Stimulated activated naive CD8-positive, alpha-beta T cell treated with anti-CD3 and anti-CD28 coated beads, Interleukin-15, amount 100 ng/mL, for 72 hours (primary cell): ENCODE data around the gene UBE3A.
A peak's percentile ranks its signal among the peaks of the same experiment; 100 is the strongest.

Source experiments
- ATAC-seq: fragments of 150-1000 bp; cut with Tn5 transposase; 2 replicates; pipeline ENCODE4 v1.10.0; 2021; ENCODE audit warnings: mild to moderate bottlenecking, moderate library complexity
- DNase-seq, 2 donors: peaks; one replicate each; pipeline ENCODE4 v3.0.0; 2021 to 2022
- H3K27ac Mint-ChIP-seq, 2 donors: one replicate each; pipeline ENCODE4 v1.8.0; 2022; ENCODE audit warnings: mild to moderate bottlenecking in 2 of 2, mixed read lengths in 2 of 2, moderate library complexity in 2 of 2
- H3K27me3 Mint-ChIP-seq: one replicate; pipeline ENCODE4 v1.8.0; 2022; ENCODE audit warnings: mixed read lengths
- H3K4me1 Mint-ChIP-seq: one replicate; pipeline ENCODE4 v1.8.0; 2022; ENCODE audit warnings: mild to moderate bottlenecking, mixed read lengths
- H3K4me3 Mint-ChIP-seq, 2 donors: one replicate each; pipeline ENCODE4 v1.8.0; 2022; ENCODE audit warnings: mild to moderate bottlenecking in 2 of 2, mixed read lengths in 2 of 2, moderate library complexity in 1 of 2
- H3K9me3 Mint-ChIP-seq, 2 donors: one replicate each; pipeline ENCODE4 v1.8.0; 2022; ENCODE audit warnings: mixed read lengths in 2 of 2

Gene UBE3A

DNA sequence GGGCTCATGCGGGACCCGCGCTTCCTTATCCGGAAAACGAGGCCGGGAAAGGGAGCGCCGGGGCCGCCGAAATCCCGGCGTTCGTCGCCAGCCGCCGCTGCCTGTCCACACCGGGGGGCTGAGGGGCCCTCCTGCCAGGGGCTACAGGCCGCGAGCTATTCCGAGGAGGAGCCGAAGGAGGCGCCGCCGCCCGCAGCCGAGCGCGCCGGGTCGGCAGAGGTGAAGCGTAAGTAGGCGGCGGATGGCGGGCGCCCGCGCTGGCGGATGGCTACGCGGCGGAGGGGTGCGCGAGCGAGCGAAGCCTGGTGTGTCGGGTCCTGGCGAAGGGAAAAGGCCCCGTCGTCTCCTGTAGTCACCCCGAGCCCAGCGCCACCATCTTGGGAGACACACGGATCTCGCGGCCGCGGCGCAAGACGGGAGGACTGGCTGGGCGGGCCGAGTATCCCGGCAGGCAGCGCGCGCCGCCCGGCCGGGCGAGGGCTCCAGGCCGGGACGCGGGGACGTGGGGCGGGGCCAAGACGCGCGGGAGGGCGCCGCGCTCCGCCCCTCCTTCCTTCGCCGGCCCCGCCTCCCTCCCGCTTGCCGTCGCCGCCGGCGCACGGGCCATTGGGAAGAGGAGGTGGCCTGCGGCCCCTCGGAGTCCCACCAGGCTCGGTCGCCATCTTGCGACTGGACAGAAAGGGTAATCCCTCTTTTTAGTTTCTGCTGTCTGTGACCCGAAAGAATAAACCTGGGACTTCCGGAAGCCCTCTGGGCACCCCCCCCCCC is at the start of gene UBE3A:
UBE3A (minus strand) TSS at position 424 of the 768 bp plus-strand sequence. CDS start 29,917 bp downstream, outside the sequence.
- Mint-ChIP-seq H3K27ac (peak within 1 kb of the TSS; percentile 98), H3K4me3 (peak within 1 kb of the TSS; percentile 89 to 90), H3K27me3 (no peaks in the 10 kb centered on the region), H3K9me3 (no peaks in the 10 kb centered on the region), H3K4me1 (peaks cover 27% of the 10 kb centered on the region)
- peak; percentile 93 for DNase-seq
- ATAC-seq: peak; percentile 92

DNA sequence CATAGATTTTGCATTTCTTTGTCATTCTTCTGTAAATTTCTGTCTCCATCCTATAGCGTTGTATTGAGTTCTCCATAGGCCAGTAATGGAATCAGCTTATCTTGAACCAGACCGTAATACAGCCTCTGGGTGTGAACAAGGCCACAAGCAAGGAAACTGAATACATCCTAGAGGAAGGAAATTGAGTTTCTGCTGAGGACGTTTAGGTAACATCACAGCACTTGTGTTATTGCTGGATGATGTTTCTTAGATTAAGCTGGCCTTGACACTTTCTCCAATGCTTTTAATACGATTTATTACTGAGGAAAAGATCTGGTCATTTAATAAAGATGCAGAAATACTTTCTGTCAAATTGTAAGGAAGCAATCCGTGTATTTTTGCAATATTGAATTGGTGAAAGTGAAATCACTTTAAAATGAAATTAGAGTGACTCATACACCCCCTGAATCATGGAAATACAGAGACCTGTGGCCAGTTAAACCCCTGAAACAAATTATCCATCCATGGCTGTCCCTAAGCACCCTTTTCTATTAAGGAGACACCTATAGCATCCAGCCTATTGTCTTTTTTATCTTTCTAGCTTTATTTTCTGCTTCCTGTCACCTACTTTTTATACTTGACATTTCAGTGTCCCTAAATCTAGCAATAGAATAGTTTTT is 48.5 kb upstream of the UBE3A start:
- peaks cover 0 to 4% of the 10 kb centered on the region in 2 donors for H3K9me3 Mint-ChIP-seq
- DNase-seq: no peak
- no peak overlapping the region for H3K27ac Mint-ChIP-seq
- H3K4me1 Mint-ChIP-seq: no peaks in the 10 kb centered on the region
- no peak overlapping the region for H3K4me3 Mint-ChIP-seq
- ATAC-seq: no peak
- H3K27me3 Mint-ChIP-seq: peaks cover 9% of the 10 kb centered on the region

- H3K4me1 Mint-ChIP-seq: no peaks in the 10 kb centered on the region
- peaks cover 9% of the 10 kb centered on the region for H3K27me3 Mint-ChIP-seq
- no peak overlapping the region for H3K27ac Mint-ChIP-seq
- no peak for ATAC-seq
- H3K9me3 Mint-ChIP-seq: peaks cover 0 to 4% of the 10 kb centered on the region in 2 donors
- H3K4me3 Mint-ChIP-seq: no peak overlapping the region
- no peak for DNase-seq
Measured at GRCh38 chr15:25486051-25486450, 47.2 kb upstream of the UBE3A start.

GRCh38 chr15:25481208-25481859 is 42.5 kb upstream of the UBE3A start:
- no peak for ATAC-seq
- peak overlapping the region in 1 of 2 donors; percentile 20 for H3K27ac Mint-ChIP-seq
- no peak overlapping the region for H3K4me3 Mint-ChIP-seq
- peaks cover 22% of the 10 kb centered on the region for H3K27me3 Mint-ChIP-seq
- no peak for DNase-seq
- H3K4me1 Mint-ChIP-seq: no peaks in the 10 kb centered on the region
- H3K9me3 Mint-ChIP-seq: no peaks in the 10 kb centered on the region

DNA sequence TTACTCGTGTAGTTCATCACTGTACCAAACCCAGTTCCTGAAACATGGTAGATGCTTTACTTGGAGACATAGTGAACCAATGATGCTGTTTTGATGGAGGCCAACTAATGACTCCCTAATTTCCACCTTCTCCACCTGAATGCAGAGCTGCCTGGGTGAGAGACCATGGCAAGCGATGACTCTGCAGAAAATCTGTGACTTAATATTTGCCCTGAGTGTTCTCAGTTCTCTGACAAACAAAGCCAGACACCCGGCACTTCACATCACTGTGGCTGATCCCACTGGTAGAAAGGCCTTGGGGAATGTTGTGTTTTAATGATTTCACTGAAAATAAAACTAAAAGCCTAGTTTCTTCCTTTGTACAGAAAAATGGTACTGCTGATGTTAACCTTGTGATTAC is 39.5 kb upstream of the UBE3A start:
- Mint-ChIP-seq H3K27ac (no peak overlapping the region), H3K4me1 (no peaks in the 10 kb centered on the region), H3K27me3 (peaks cover 15% of the 10 kb centered on the region), H3K9me3 (peaks cover 0 to 3% of the 10 kb centered on the region in 2 donors), H3K4me3 (no peak overlapping the region)
- ATAC-seq (no peak), DNase-seq (no peak)

GRCh38 chr15:25477816-25478215 is 39.0 kb upstream of the UBE3A start:
- Mint-ChIP-seq H3K4me1 (no peaks in the 10 kb centered on the region), H3K27me3 (peaks cover 15% of the 10 kb centered on the region), H3K4me3 (no peak overlapping the region), H3K27ac (no peak overlapping the region), H3K9me3 (peaks cover 5 to 8% of the 10 kb centered on the region in 2 donors)
- ATAC-seq (no peak), DNase-seq (no peak)

DNA sequence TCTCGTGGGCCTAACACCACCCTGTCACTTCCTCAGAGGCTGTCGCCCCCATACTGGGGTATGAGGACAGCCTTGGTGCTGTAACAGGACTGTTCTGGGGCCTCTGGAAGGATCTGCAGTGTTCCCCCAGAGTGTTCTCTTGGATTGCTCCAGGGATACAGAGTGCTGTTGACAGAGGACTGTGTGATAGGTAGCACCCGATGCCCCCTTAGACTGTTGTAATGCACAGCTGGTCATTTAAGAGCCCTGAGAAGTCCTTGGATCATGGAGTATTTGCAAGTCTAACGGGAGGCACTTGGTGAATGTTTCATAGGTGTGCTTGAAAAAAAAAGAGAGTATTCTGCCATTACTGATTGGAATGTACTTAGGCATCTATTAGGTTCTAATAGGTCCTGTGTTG is 35.4 kb upstream of the UBE3A start:
- no peak for ATAC-seq
- Mint-ChIP-seq H3K4me1 (no peaks in the 10 kb centered on the region), H3K9me3 (peaks cover 19 to 28% of the 10 kb centered on the region in 2 donors), H3K27ac (no peak overlapping the region), H3K27me3 (peaks cover under 1% of the 10 kb centered on the region), H3K4me3 (no peak overlapping the region)
- no peak for DNase-seq

GRCh38 chr15:25470230-25470629 is 31.4 kb upstream of the UBE3A start:
- Mint-ChIP-seq H3K4me1 (no peaks in the 10 kb centered on the region), H3K9me3 (peaks cover 27 to 47% of the 10 kb centered on the region in 2 donors), H3K4me3 (no peak overlapping the region), H3K27ac (no peak overlapping the region), H3K27me3 (peaks cover 11% of the 10 kb centered on the region)
- no peak for ATAC-seq
- DNase-seq: no peak

DNA sequence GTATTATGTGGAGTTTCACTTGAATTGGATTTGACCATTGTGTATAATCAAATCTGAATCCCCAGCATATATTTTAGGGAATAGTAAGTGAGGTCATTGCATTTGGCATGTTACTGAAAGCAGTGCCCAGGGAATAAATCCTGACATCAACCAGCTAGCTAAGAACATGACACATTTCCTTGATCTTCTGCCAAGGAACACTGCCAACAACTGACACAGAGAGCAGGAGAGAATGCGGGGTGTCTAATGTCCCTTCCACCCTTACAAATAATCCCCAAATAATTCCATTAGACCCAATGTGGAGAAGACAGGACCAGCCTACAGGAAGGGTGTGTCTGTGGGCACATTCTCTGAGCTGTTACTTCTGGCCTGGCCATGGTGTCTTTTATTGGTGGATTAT is 30.6 kb upstream of the UBE3A start:
- no peak overlapping the region for H3K27ac Mint-ChIP-seq
- DNase-seq (no peak), ATAC-seq (no peak)
- H3K4me3 Mint-ChIP-seq: no peak overlapping the region
- H3K9me3 Mint-ChIP-seq: peaks cover 27 to 47% of the 10 kb centered on the region in 2 donors
- peaks cover 11% of the 10 kb centered on the region for H3K27me3 Mint-ChIP-seq
- no peaks in the 10 kb centered on the region for H3K4me1 Mint-ChIP-seq

DNA sequence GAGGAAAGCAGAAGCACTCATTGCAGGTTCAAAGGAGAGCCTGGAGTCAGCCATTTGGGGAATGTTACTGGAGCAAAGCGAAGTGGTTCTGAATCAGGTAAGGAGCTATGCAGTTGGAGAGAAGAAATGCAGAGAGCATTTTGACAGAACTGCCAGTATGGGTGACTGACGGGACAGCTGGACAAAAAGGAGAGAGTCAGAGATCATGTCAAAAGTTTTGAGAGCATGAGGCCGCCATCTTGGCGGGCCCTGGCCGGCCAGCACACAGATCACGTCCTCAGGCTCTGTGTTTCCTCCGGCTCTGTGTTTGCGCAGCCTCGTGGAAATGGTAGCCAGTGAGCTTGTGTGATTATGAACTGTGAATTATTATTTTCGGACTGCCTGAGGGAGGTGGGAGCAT is 29.8 kb upstream of the UBE3A start:
- no peak for ATAC-seq

GRCh38 chr15:25465835-25466234 is 27.0 kb upstream of the UBE3A start:
- H3K9me3 Mint-ChIP-seq: peaks cover 8 to 19% of the 10 kb centered on the region in 2 donors
- no peaks in the 10 kb centered on the region for H3K4me1 Mint-ChIP-seq
- no peak for DNase-seq
- peaks cover 11% of the 10 kb centered on the region for H3K27me3 Mint-ChIP-seq
- H3K27ac Mint-ChIP-seq: no peak overlapping the region
- ATAC-seq: no peak
- H3K4me3 Mint-ChIP-seq: no peak overlapping the region

More for the DNA sequence above, 29.8 kb upstream of the UBE3A start:
- Mint-ChIP-seq H3K4me1 (no peaks in the 10 kb centered on the region), H3K9me3 (peaks cover 27 to 47% of the 10 kb centered on the region in 2 donors), H3K4me3 (no peak overlapping the region), H3K27me3 (peaks cover 11% of the 10 kb centered on the region), H3K27ac (peak overlapping the region in 1 of 2 donors; percentile 56)
- DNase-seq: no peak

- Mint-ChIP-seq H3K9me3 (peaks cover 8 to 19% of the 10 kb centered on the region in 2 donors), H3K27ac (no peak overlapping the region), H3K4me1 (no peaks in the 10 kb centered on the region), H3K27me3 (peaks cover 11% of the 10 kb centered on the region), H3K4me3 (no peak overlapping the region)
- ATAC-seq (no peak), DNase-seq (no peak)
Measured at GRCh38 chr15:25464784-25465183, 26.0 kb upstream of the UBE3A start.

DNA sequence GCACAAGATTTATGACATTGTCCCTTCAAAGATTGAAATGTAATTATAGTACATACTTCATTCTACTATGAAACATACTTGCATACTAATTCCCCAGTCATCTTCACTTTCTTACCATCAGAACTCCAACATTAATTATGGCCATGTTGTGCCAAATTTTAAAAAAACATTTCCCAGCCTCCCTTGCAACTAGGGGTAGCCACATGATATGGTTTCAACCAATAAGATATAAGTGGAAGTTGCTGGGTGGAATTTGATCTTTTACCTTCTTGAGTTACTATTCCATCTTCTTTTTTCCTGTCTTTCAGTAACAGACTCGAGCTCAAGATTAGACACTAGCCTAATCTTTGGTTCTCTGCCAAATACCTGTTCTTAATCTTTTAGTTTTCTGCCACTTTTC is 25.6 kb upstream of the UBE3A start:
- DNase-seq: no peak
- H3K4me3 Mint-ChIP-seq: no peak overlapping the region
- H3K4me1 Mint-ChIP-seq: no peaks in the 10 kb centered on the region

GRCh38 chr15:25456196-25456595 is 17.4 kb upstream of the UBE3A start:
- no peak overlapping the region for H3K27ac Mint-ChIP-seq
- H3K27me3 Mint-ChIP-seq: no peaks in the 10 kb centered on the region
- ATAC-seq (no peak), DNase-seq (no peak)
- H3K9me3 Mint-ChIP-seq: peaks cover 4% of the 10 kb centered on the region in 2 donors
- no peaks in the 10 kb centered on the region for H3K4me1 Mint-ChIP-seq
- no peak overlapping the region for H3K4me3 Mint-ChIP-seq

More for the DNA sequence above, 25.6 kb upstream of the UBE3A start:
- Mint-ChIP-seq H3K9me3 (peaks cover 8 to 19% of the 10 kb centered on the region in 2 donors), H3K27me3 (peaks cover 11% of the 10 kb centered on the region), H3K27ac (no peak overlapping the region)
- ATAC-seq: no peak

- Mint-ChIP-seq H3K4me3 (no peak overlapping the region), H3K27ac (no peak overlapping the region), H3K4me1 (no peaks in the 10 kb centered on the region), H3K9me3 (peaks cover 7 to 9% of the 10 kb centered on the region in 2 donors), H3K27me3 (no peaks in the 10 kb centered on the region)
- ATAC-seq (no peak), DNase-seq (no peak)
Measured at GRCh38 chr15:25455226-25455625, 16.4 kb upstream of the UBE3A start.

GRCh38 chr15:25454771-25455170 is 15.9 kb upstream of the UBE3A start:
- H3K4me1 Mint-ChIP-seq: no peaks in the 10 kb centered on the region
- no peak overlapping the region for H3K27ac Mint-ChIP-seq
- DNase-seq (no peak), ATAC-seq (no peak)
- H3K27me3 Mint-ChIP-seq: no peaks in the 10 kb centered on the region
- H3K9me3 Mint-ChIP-seq: peaks cover 7 to 9% of the 10 kb centered on the region in 2 donors
- H3K4me3 Mint-ChIP-seq: no peak overlapping the region
